Transverse colon (tissue), 4 donors: ENCODE results near the gene FTCD. TPM values are rescaled to one million over a fixed set of nuclear protein-coding genes. Genes with fewer than 3 reads are reported as not detected.
"Not testable (repeated sequence)": the region's sequence is repeated elsewhere in the genome, so short reads cannot be mapped to it uniquely, and the experiment has no call there.

Source experiments
- DNase-seq: peaks from one replicate; pipeline ENCODE4 v3.0.0-alpha.2; 2019
- H3K27ac ChIP-seq, 4 donors: fragments of 200-600 bp; sonication (generic); 2 replicates each; pipeline ENCODE4 v1.5.1; 2016 to 2018; ENCODE audit warnings: inconsistent platforms in 4 of 4
- H3K27me3 ChIP-seq: fragments of 200-600 bp; sonication (generic); 2 replicates; pipeline ENCODE4 v1.5.1; 2017; ENCODE audit warnings: inconsistent platforms
- H3K36me3 ChIP-seq, 4 donors: fragments of 200-600 bp; sonication (generic); 2 replicates each; pipeline ENCODE4 v1.5.1; 2017 to 2019; ENCODE audit warnings: inconsistent platforms in 4 of 4
- H3K4me1 ChIP-seq, 4 donors: fragments of 200-600 bp; sonication (generic); 2 replicates each; pipeline ENCODE4 v1.5.1; 2017 to 2020; ENCODE audit warnings: inconsistent platforms in 4 of 4
- H3K4me3 ChIP-seq, 4 donors: fragments of 200-600 bp; sonication (generic); 1 replicate in 1 of 4; 2 replicates in 3 of 4; pipeline versions ENCODE4 v1.5.1 to v1.6.1; 2017 to 2019; ENCODE audit warnings: inconsistent platforms in 4 of 4
- H3K9me3 ChIP-seq, 2 donors: fragments of 200-600 bp; sonication (generic); 2 replicates each; pipeline ENCODE4 v1.5.1; 2017 to 2019; ENCODE audit warnings: inconsistent platforms in 2 of 2
- EP300 ChIP-seq: sonication (generic); formaldehyde crosslinking; IDR thresholded peaks from one replicate; pipeline ENCODE4 v1.6.1; 2017; ENCODE audit warnings: antibody characterized with exemption, low read depth
- POLR2A ChIP-seq: fragments of 450-650 bp; IDR thresholded peaks from one replicate; pipeline ENCODE4 v1.6.1; 2016; ENCODE audit warnings: antibody characterized with exemption, mild to moderate bottlenecking, moderate library complexity
- POLR2AphosphoS5 ChIP-seq, 3 donors: sonication (generic); formaldehyde crosslinking; IDR thresholded peaks; one replicate each; pipeline ENCODE4 v1.6.1; 2016; ENCODE audit warnings: antibody characterized with exemption in 3 of 3
- WGBS, 2 donors: methylation state at CpG; one replicate each; pipeline ENCODE4 v1.1.5; 2018; ENCODE audit warnings: low coverage in 1 of 2; 5-methylcytosine and 5-hydroxymethylcytosine counted together
- in situ Hi-C, 4 donors: fragments of 200-750 bp; cut with MboI; loops; one replicate each; pipeline versions ENCODE4 v1.15.0 to v1.15.1; 2017; ENCODE audit warnings: low sequenced_read_pairs in 3 of 4, low pct_ligation_motif_present in 1 of 4, low pct_unique_long_range_greater_than_20kb in 1 of 4
- intact Hi-C: fragments of 100-400 bp; cut with DNase I; formaldehyde crosslinking; loops from one replicate; pipeline ENCODE4 v1.15.1; 2023; ENCODE audit warnings: low total_unique reads
- total RNA-seq, 4 donors: library from RNA; depleted of rRNA; stranded (reverse); fragments of >200 nt; gene quantifications; one replicate each; pipeline ENCODE4 v1.1.0, GENCODE V29; 2016
- TF ChIP-seq, protein P1 (sequence below), 5 experiments: fragments of 200-600 bp in 3 of 5; fragments of 450-650 bp in 2 of 5; sonication (generic) in 3 of 5; IDR thresholded peaks; 1 replicate in 2 of 5; 2 replicates in 3 of 5; pipeline ENCODE4 v1.5.1; 2016 to 2017; ENCODE audit warnings: antibody characterized with exemption in 5 of 5, inconsistent platforms in 3 of 5, mild to moderate bottlenecking in 2 of 5, moderate library complexity in 1 of 5

Gene FTCD
- total RNA-seq, 4 donors from 2014 or later: not detected

DNA sequence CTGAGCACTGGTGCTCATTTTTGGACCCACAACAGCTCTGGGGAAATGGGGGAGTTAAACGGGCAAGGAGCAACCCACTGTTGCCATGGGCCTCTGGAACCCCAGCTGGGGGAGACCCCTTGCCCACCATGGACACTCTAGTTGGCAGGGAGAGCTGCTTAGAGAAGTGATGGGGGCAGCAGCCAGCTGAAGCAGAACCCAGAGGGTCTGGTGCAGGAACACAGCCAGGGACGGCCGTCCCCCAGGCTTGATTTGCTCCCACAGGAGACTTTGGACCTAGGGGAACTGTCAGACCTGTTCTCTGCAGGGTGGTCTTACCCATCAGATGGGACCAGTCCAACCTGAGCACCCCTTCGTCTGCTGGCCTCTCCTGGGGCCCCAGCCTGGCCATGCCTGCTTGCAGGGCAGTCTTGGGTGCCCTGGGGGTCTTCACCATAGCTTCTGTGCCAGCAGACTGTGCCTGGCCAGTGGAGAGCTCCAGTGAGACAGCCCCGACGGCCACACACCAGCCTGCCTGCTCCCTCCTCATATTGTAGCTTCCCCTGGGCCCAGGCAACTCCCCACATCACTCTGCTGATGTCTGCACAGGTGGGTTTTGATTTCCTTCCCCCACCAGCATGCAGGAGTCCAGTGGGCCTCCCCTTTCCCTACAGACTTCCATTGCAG is 17.6 kb upstream of the FTCD start:
- DNase-seq: no peak
- no peak overlapping the region for H3K4me3 ChIP-seq
- in situ Hi-C loops (no loop called here), intact Hi-C loops (no loop called here)
- H3K36me3 ChIP-seq: no peaks in the 10 kb centered on the region
- H3K27ac ChIP-seq: no peak overlapping the region
- no peaks in the 10 kb centered on the region for H3K27me3 ChIP-seq
- H3K4me1 ChIP-seq: no peaks in the 10 kb centered on the region
- H3K9me3 ChIP-seq: no peaks in the 10 kb centered on the region
- no peak for TF ChIP-seq POLR2AphosphoS5 (IDR thresholded peaks at IDR 0.05)
- no peak for TF ChIP-seq POLR2A
- TF ChIP-seq, protein P1, sequence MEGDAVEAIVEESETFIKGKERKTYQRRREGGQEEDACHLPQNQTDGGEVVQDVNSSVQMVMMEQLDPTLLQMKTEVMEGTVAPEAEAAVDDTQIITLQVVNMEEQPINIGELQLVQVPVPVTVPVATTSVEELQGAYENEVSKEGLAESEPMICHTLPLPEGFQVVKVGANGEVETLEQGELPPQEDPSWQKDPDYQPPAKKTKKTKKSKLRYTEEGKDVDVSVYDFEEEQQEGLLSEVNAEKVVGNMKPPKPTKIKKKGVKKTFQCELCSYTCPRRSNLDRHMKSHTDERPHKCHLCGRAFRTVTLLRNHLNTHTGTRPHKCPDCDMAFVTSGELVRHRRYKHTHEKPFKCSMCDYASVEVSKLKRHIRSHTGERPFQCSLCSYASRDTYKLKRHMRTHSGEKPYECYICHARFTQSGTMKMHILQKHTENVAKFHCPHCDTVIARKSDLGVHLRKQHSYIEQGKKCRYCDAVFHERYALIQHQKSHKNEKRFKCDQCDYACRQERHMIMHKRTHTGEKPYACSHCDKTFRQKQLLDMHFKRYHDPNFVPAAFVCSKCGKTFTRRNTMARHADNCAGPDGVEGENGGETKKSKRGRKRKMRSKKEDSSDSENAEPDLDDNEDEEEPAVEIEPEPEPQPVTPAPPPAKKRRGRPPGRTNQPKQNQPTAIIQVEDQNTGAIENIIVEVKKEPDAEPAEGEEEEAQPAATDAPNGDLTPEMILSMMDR (IDR thresholded peaks at IDR 0.05): no peak
- TF ChIP-seq EP300: no peak
- WGBS, 2 donors: 80% methylated on average over 5 of the region's 6 CpGs; no CpG with 5 or more reads in 1 of the 2 donors

DNA sequence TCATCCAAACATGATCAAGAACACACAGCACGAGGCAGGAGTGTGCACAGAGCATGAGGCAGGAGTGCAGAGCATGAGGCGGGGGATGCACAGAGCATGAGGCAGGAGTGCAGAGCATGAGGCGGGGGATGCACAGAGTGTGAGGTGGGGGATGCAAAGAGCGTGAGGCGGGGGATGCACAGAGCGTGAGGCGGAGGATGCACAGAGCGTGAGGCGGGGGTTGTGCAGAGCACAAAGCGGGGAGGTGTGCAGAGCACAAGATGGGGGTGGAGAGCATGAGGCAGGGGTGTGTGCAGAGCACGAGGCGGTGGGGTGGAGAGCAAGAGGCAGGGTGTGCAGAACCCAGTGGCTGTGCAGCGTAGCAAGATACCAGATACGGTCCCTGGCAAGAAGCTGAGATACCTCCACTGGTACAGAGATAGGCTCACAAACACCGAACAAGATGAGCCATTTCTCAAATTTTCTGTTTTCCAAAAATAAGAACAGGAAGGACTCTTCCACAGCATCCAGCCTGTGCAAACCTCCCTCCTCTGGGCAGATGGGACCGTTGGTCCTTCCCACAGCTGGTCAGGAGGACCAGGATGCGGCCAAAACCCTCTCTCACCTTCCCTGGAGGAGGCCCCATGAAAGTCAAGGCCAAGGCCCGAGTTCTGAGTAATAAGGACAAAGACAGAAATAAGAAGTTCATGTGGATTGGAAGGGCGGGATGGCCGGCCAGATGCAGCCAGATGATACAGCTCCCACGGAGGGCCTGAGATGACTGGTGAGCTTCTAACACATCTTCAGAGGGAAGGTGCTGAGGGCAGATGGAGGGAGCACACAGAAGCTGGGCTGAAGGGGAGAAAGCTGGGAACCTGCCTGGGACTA is 16.9 kb upstream of the FTCD start:
- intact Hi-C loops (no loop called here), in situ Hi-C loops (no loop called here)
- Histone ChIP-seq H3K4me3 (no peak overlapping the region), H3K27ac (no peak overlapping the region), H3K36me3 (no peaks in the 10 kb centered on the region), H3K27me3 (no peaks in the 10 kb centered on the region), H3K9me3 (no peaks in the 10 kb centered on the region), H3K4me1 (no peaks in the 10 kb centered on the region)
- 77 to 81% methylated on average over 10 to 21 of the region's 21 CpGs for WGBS, 2 donors
- TF ChIP-seq POLR2AphosphoS5 (IDR thresholded peaks at IDR 0.05) (no peak), EP300 (no peak), POLR2A (no peak)
- TF ChIP-seq, protein P1 (IDR thresholded peaks at IDR 0.05): no peak
- no peak for DNase-seq

DNA sequence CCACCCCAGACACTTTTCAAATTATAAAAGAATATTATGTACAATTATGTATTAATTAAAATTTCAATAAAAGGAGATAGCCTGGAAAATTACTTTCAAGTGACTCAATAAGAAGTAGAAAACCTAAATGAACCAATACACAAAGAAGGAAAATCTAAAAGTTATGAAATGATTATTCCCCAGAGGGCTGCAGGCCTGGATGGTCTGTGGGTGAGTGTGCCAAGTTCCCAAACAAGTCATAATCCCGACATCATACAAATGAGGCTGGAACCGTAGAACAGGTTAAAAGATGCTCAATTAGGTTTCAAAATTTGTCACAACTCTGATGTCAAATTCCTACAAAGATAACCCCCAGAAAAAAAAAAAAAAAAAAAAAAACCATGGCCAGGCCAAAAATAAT is 16.2 kb upstream of the FTCD start:
- H3K9me3 ChIP-seq: no peaks in the 10 kb centered on the region
- intact Hi-C loops (no loop called here), in situ Hi-C loops (no loop called here)
- no peak overlapping the region for H3K4me3 ChIP-seq
- WGBS, 2 donors: 39 to 50% methylated on average over 1 to 2 of the region's 2 CpGs
- H3K36me3 ChIP-seq: no peaks in the 10 kb centered on the region
- TF ChIP-seq POLR2A: no peak
- TF ChIP-seq EP300: no peak
- H3K27me3 ChIP-seq: no peaks in the 10 kb centered on the region
- H3K27ac ChIP-seq: no peak overlapping the region
- DNase-seq: no peak
- H3K4me1 ChIP-seq: no peaks in the 10 kb centered on the region

DNA sequence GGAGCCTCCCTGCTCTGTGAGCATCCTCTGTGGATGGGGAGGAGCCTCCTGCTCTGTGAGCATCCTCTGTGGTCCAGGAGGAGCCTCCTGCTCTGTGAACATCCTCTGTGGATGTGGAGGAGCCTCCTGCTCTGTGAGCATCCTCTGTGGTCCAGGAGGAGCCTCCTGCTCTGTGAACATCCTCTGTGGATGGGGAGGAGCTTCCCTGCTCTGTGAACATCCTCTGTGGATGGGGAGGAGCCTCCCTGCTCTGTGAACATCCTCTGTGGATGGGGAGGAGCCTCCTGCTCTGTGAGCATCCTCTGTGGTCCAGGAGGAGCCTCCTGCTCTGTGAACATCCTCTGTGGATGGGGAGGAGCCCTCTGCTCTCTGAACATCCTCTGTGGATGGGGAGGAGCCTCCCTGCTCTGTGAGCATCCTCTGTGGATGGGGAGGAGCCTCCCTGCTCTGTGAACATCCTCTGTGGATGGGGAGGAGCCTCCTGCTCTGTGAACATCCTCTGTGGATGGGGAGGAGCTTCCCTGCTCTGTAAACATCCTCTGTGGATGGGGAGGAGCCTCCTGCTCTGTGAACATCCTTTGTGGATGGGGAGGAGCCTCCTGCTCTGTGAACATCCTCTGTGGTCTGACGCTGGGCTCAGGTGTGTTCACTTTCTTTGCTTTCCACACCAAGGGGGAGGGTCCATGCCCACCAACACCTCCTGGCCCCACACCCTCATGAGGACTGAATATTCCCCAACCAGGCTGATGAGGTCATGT is 15.2 kb upstream of the FTCD start:
- intact Hi-C loops, H3K4me3 ChIP-seq, H3K36me3 ChIP-seq, H3K9me3 ChIP-seq, H3K27me3 ChIP-seq, H3K4me1 ChIP-seq, DNase-seq, H3K27ac ChIP-seq, in situ Hi-C loops: not testable (repeated sequence)
- 100% methylated on average over 1 of the region's 1 CpG for WGBS, 2 donors
